GM12892 (cell line): ENCODE data around the gene AIFM1.

Experiments used
- POLR2A ChIP-seq: IDR thresholded peaks from 2 replicates; pipeline ENCODE4 v1.6.1; 2011; ENCODE audit warnings: low read depth, low read length, control low read depth
- POLR2AphosphoS5 ChIP-seq: IDR thresholded peaks from 2 replicates; pipeline ENCODE4 v1.6.1; 2011; ENCODE audit warnings: low read depth, low read length, control low read depth

GRCh38 chrX:130093271-130093670 lies 72.4 kb downstream of the AIFM1 start:
- TF ChIP-seq POLR2A: no peak
- TF ChIP-seq POLR2AphosphoS5: no peak
